Hepatocyte (in vitro differentiated cells): ENCODE data around the gene ADGRB2. TPM values are rescaled to one million over a fixed set of nuclear protein-coding genes. Genes with fewer than 3 reads are reported as not detected.

ENCODE experiments used
- DNase-seq: peaks from one replicate; pipeline ENCODE4 v3.0.0-alpha.2; 2016; ENCODE audit warnings: low spot score
- H2AFZ ChIP-seq: fragments of 200-600 bp; sonication (generic); 2 replicates; pipeline ENCODE4 v1.6.0; 2016; ENCODE audit warnings: antibody characterized with exemption, mild to moderate bottlenecking
- H3K27ac ChIP-seq: fragments of 200-600 bp; sonication (generic); 2 replicates; pipeline ENCODE4 v1.5.1; 2016; ENCODE audit warnings: mild to moderate bottlenecking
- H3K27me3 ChIP-seq: fragments of 200-600 bp; sonication (generic); 2 replicates; pipeline ENCODE4 v1.6.1; 2016
- H3K36me3 ChIP-seq: fragments of 200-600 bp; sonication (generic); replicated peaks from 2 replicates; pipeline ENCODE4 v1.5.1; 2016; ENCODE audit warnings: low read depth; ENCODE audit not compliant: insufficient read depth
- H3K4me1 ChIP-seq: fragments of 200-600 bp; sonication (generic); 2 replicates; pipeline ENCODE4 v1.5.1; 2016; ENCODE audit warnings: mild to moderate bottlenecking, moderate library complexity; ENCODE audit not compliant: insufficient read depth
- H3K4me2 ChIP-seq: fragments of 200-600 bp; sonication (generic); 2 replicates; pipeline ENCODE4 v1.6.0; 2016
- H3K4me3 ChIP-seq: fragments of 200-600 bp; sonication (generic); 2 replicates; pipeline ENCODE4 v1.5.1; 2016; ENCODE audit warnings: mild to moderate bottlenecking
- H3K79me2 ChIP-seq: fragments of 200-600 bp; sonication (generic); 2 replicates; pipeline ENCODE4 v1.6.0; 2017; ENCODE audit warnings: mild to moderate bottlenecking
- H3K9me2 ChIP-seq: fragments of 200-600 bp; sonication (generic); replicated peaks from 2 replicates; pipeline ENCODE4 v1.6.0; 2017; ENCODE audit warnings: mild to moderate bottlenecking; ENCODE audit not compliant: insufficient read depth
- H3K9me3 ChIP-seq: fragments of 200-600 bp; sonication (generic); 2 replicates; pipeline ENCODE4 v1.5.1; 2016; ENCODE audit warnings: low read depth, mild to moderate bottlenecking
- H4K20me1 ChIP-seq: fragments of 200-600 bp; sonication (generic); 2 replicates; pipeline ENCODE4 v1.6.0; 2016; ENCODE audit warnings: mild to moderate bottlenecking; ENCODE audit not compliant: insufficient read depth, poor library complexity, severe bottlenecking
- CTCF ChIP-seq: fragments of 200-600 bp; sonication (generic); IDR thresholded peaks from 2 replicates; pipeline ENCODE4 v1.5.1; 2016; ENCODE audit warnings: antibody characterized with exemption, mild to moderate bottlenecking; ENCODE audit not compliant: poor library complexity
- EZH2 ChIP-seq: fragments of 200-600 bp; sonication (generic); IDR thresholded peaks from 2 replicates; pipeline ENCODE4 v1.6.1; 2016; ENCODE audit warnings: antibody characterized with exemption, mild to moderate bottlenecking, borderline replicate concordance
- EZH2phosphoT487 ChIP-seq: fragments of 200-600 bp; sonication (generic); IDR thresholded peaks from one replicate; pipeline ENCODE4 v1.6.1; 2018; ENCODE audit warnings: antibody characterized with exemption, mild to moderate bottlenecking, low read depth, moderate library complexity; ENCODE audit not compliant: unreplicated experiment, severe bottlenecking
- WGBS: methylation state at CpG from one replicate; pipeline ENCODE4 v1.1.6; 2016; ENCODE audit warnings: low lambda C conversion rate; ENCODE audit errors: missing lambda C conversion rate; 5-methylcytosine and 5-hydroxymethylcytosine counted together
- polyA plus RNA-seq: library from polyadenylated mRNA; unstranded; fragments of >200 nt; fragmentation: Nextera tagmentation; extraction: Ambion mirVana; gene quantifications from 2 replicates; pipeline ENCODE4 v1.2.1, GENCODE V29; 2016
- total RNA-seq: library from RNA; depleted of rRNA; stranded (reverse); fragments of >200 nt; gene quantifications from 2 replicates; pipeline ENCODE4 v1.2.3, GENCODE V29; 2014

The ADGRB2 gene
- total and polyA plus RNA-seq, 2 experiments from 2014 or later = 7.7 to 10.5 TPM

- Histone ChIP-seq H3K4me2 (no peak overlapping the region), H3K9me3 (no peaks in the 10 kb centered on the region), H2AFZ (no peak overlapping the region), H3K27me3 (no peaks in the 10 kb centered on the region), H3K9me2 (no peaks in the 10 kb centered on the region), H4K20me1 (no peaks in the 10 kb centered on the region), H3K4me3 (no peak overlapping the region), H3K4me1 (no peaks in the 10 kb centered on the region), H3K36me3 (no peaks in the 10 kb centered on the region), H3K27ac (no peak overlapping the region), H3K79me2 (no peaks in the 10 kb centered on the region)
- TF ChIP-seq EZH2phosphoT487 (no peak), CTCF (no peak), EZH2 (no peak)
- no peak for DNase-seq
- 94% methylated on average over 8 of the region's 8 CpGs for WGBS
Observed at GRCh38 chr1:31687601-31688000, 76.5 kb downstream of the ADGRB2 start.

GRCh38 chr1:31685795-31686194, 78.3 kb downstream of the ADGRB2 start:
- no peak for TF ChIP-seq EZH2phosphoT487
- TF ChIP-seq EZH2 = no peak
- no peak for TF ChIP-seq CTCF
- Histone ChIP-seq H3K9me2 (no peaks in the 10 kb centered on the region), H3K4me3 (no peak overlapping the region), H4K20me1 (no peaks in the 10 kb centered on the region), H3K27ac (no peak overlapping the region), H3K4me2 (no peak overlapping the region), H2AFZ (no peak overlapping the region), H3K27me3 (no peaks in the 10 kb centered on the region), H3K79me2 (no peaks in the 10 kb centered on the region), H3K36me3 (no peaks in the 10 kb centered on the region), H3K9me3 (no peaks in the 10 kb centered on the region), H3K4me1 (no peaks in the 10 kb centered on the region)
- WGBS = 76% methylated on average over 8 of the region's 8 CpGs
- DNase-seq = no peak

- Histone ChIP-seq H2AFZ (no peak overlapping the region), H3K27me3 (no peaks in the 10 kb centered on the region), H3K36me3 (no peaks in the 10 kb centered on the region), H3K4me1 (no peaks in the 10 kb centered on the region), H3K27ac (no peak overlapping the region), H3K9me3 (no peaks in the 10 kb centered on the region), H4K20me1 (no peaks in the 10 kb centered on the region), H3K4me2 (no peak overlapping the region), H3K79me2 (no peaks in the 10 kb centered on the region), H3K4me3 (no peak overlapping the region), H3K9me2 (no peaks in the 10 kb centered on the region)
- TF ChIP-seq EZH2 (no peak), EZH2phosphoT487 (no peak), CTCF (no peak)
- no peak for DNase-seq
- 85% methylated on average over 11 of the region's 11 CpGs for WGBS
Observed at GRCh38 chr1:31683997-31684396, 80.1 kb downstream of the ADGRB2 start.

GRCh38 chr1:31681415-31681814, 82.7 kb downstream of the ADGRB2 start:
- WGBS = 64% methylated on average over 9 of the region's 9 CpGs
- Histone ChIP-seq H3K9me2 (no peaks in the 10 kb centered on the region), H3K4me2 (no peak overlapping the region), H3K9me3 (no peaks in the 10 kb centered on the region), H3K27ac (no peak overlapping the region), H2AFZ (no peak overlapping the region), H4K20me1 (no peaks in the 10 kb centered on the region), H3K27me3 (no peaks in the 10 kb centered on the region), H3K4me3 (no peak overlapping the region), H3K4me1 (no peaks in the 10 kb centered on the region), H3K79me2 (no peaks in the 10 kb centered on the region), H3K36me3 (no peaks in the 10 kb centered on the region)
- TF ChIP-seq EZH2phosphoT487 = no peak
- no peak for TF ChIP-seq CTCF
- TF ChIP-seq EZH2 = no peak
- no peak for DNase-seq
